ENCODE measurements around the gene CBX4. TPM values are rescaled to one million over a fixed set of nuclear protein-coding genes. Genes with fewer than 3 reads are reported as not detected.

The CBX4 gene
- total and polyA plus RNA-seq, 5 donors: 19.8 to 32.6 (median 29.5) TPM

DNA sequence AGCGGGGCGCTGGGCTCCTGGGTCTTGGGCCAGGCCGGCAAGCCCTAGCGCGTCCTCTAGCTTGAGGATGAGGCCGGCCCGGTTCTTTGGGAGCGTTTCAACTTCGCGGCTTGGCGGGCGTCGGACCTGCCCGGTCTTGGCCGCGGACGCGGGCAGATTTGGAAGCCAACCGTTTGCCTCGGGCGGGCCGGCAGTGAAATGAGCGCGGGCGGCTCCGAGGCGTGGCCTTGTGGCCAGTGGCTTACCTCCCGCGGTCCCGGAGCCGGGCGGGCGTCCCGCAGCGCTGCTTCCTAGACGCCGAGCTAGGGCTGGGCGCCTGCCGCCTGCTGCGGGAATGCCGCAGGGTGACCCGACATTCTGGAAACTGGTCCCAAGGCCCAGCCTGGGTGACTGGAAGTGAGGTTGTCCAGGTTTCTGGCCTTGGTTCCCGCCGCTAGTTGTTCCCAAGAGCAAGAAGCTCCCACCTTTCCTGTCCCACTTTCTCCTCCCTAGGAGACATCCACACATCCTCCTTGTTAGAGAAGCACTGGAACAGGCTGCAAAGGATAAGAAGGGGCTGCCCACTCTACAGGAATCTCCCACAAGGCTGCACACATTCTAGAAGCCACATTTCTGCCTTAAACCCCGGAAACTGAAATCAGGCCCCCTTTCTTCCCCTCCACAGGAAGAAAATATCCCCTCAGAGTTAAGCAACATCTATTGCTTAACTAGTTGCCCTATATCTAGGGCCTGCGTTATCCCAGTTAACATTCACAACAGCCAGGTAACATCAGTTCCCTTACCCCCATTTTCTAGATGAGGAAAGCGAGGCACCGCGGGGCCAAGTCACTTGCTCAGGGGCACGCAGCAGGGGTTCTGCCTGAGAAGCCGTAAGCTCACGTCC, 37.8 kb downstream of the CBX4 start:
- DNase-seq: peak in 2 of 3 donors; percentile 53 to 58
- no peak overlapping the region for H3K27ac ChIP-seq (ENCODE audit: low read length)
- ATAC-seq: no peak
- no peaks in the 10 kb centered on the region for H3K27me3 ChIP-seq (ENCODE audit: control insufficient read depth, insufficient read depth)
- H3K4me1 ChIP-seq (ENCODE audit: control insufficient read depth, insufficient read depth, low read length): no peaks in the 10 kb centered on the region
- no peak overlapping the region for H3K4me3 ChIP-seq (ENCODE audit: low read length)
- intact Hi-C loops (cut with DNase I): loop anchor here in 1 of 4 donors (10.0 kb wide), 1 partner anchor 193 kb away; no protein-coding TSS in a partner anchor
- WGBS: 5% methylated on average over 52 of the region's 52 CpGs
- no peaks in the 10 kb centered on the region for H3K9me3 ChIP-seq (ENCODE audit: control insufficient read depth, low read length)

DNA sequence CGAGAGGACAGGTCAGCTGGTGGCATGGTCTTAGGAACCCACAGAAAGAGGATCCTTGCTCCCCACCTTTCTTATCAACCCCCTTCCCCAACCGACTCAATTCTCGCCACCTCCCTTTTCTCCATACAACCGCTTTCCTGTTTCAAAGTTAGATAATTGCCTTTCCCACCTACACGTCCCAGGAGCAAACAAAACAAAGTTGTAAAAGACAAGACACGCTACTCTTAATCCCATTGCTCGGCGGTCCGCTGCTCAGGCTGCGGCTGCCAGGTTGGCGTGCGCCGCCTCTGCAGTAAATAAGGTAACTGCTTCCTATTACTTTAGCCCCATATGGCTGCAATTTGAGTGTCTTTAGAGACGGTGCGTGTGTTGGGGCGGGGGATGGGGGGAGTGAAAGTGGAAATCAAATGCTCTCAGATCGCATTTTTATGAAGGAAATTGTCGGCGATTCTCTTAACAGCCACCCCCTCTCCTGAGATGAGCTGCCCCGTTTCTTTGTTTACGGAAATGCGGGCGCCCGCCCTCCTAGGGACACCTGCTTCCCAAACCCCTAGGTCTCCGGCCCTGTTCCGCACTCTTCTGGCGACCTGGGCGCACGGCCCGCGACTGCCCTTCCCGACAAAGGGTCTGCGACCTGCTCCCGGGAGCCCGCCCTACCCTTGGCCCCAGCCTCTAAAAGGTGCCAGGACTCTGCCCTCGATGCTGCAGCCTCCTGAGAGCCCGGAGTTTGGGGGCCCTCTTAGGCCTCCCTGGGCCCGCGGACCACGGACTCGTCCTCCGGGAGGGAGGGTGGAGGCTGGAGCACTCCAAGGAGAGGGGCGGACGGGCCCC, 38.7 kb downstream of the CBX4 start:
- no peak overlapping the region for H3K27ac ChIP-seq (ENCODE audit: low read length)
- H3K4me3 ChIP-seq (ENCODE audit: low read length): no peak overlapping the region
- H3K4me1 ChIP-seq (ENCODE audit: control insufficient read depth, insufficient read depth, low read length): no peaks in the 10 kb centered on the region
- intact Hi-C loops (cut with DNase I): loop anchor here in 1 of 4 donors (10.0 kb wide), 1 partner anchor 194 kb away; no protein-coding TSS in a partner anchor
- ATAC-seq: no peak
- H3K9me3 ChIP-seq (ENCODE audit: control insufficient read depth, low read length): no peaks in the 10 kb centered on the region
- whole genome bisulfite sequencing: 2% methylated on average over 44 of the region's 44 CpGs
- no peaks in the 10 kb centered on the region for H3K27me3 ChIP-seq (ENCODE audit: control insufficient read depth, insufficient read depth)
- DNase-seq: peak in 2 of 3 donors; percentile 51 to 66

DNA sequence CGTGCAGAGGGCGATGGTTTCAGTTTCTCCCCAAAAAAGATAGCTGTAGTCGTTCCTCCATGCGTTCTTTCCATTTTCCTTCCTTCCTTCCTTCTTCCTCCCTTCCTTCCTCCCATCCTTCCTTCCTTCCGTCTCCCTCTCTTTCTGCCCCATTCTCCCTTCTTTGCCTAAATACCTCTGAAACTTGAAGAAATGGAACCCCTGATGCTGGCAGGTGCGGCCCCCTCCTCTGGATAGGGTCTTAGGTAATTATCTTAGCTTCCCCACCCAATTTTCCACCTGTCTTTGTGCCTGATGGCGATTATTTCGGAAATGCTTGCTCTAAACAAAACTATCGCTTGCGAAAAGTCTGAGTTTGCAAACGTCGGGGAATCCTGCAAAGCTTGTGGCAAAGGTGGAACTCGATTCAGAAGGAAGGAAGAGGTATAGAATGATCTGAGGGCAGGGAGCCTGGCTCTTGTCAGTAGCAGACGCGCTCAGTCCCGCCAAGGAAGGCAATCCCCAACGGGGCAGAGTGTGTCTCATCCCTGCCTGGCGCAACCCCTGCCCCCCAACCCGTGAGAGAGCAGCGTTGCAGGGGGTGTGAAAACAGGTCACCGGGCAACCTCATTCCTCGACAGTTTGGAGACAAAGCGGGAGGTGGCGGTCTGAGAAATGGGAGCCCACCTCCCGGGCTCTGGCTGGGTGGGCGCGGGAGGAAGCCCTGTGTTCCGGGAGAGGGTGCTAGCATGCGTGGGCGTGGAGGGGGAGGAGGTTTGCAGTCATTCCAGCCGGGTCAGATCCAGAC, 39.5 kb downstream of the CBX4 start:
- intact Hi-C loops (cut with DNase I): loop anchor here in 2 of 4 donors (2.0 to 10.0 kb wide), 3 partner anchors 39 to 195 kb away; partner anchors contain the start of gene CBX4 (in 1 of the 2)
- Histone ChIP-seq H3K27me3 (ENCODE audit: control insufficient read depth, insufficient read depth) (no peaks in the 10 kb centered on the region), H3K4me1 (ENCODE audit: control insufficient read depth, insufficient read depth, low read length) (no peaks in the 10 kb centered on the region)

DNA sequence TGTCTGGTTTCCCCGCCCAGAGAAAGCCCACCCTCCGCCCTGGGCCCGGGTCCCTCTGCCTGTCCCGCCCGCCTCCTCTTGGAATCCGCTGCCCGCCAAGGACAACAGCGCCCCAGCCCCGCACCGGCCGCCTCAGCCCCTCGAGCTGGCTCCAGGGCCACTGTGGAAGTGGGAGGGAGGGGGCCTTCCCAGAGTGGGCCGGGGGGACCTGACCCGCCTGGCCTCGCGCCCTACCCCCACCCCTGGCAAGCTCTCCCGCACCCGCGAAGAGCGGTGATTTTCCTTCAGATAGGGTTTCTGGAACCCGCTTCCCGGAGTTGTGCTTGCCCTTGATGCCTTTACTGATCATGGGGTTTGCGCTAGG, 40.1 kb downstream of the CBX4 start:
- WGBS: 3% methylated on average over 23 of the region's 23 CpGs
- Histone ChIP-seq H3K27ac (ENCODE audit: low read length) (no peak overlapping the region), H3K9me3 (ENCODE audit: control insufficient read depth, low read length) (no peaks in the 10 kb centered on the region), H3K4me1 (ENCODE audit: control insufficient read depth, insufficient read depth, low read length) (no peaks in the 10 kb centered on the region), H3K27me3 (ENCODE audit: control insufficient read depth, insufficient read depth) (no peaks in the 10 kb centered on the region), H3K4me3 (ENCODE audit: low read length) (no peak overlapping the region)
- intact Hi-C loops (cut with DNase I): loop anchor here in 1 of 4 donors (2.0 to 10.0 kb wide), 2 partner anchors 40 to 116 kb away; partner anchors contain the start of gene CBX4
- ATAC-seq (no peak), DNase-seq (peak in 2 of 3 donors; percentile 61 to 71)

More for the DNA sequence above, 39.5 kb downstream of the CBX4 start:
- H3K9me3 ChIP-seq (ENCODE audit: control insufficient read depth, low read length): no peaks in the 10 kb centered on the region
- H3K27ac ChIP-seq (ENCODE audit: low read length): no peak overlapping the region
- WGBS: 4% methylated on average over 31 of the region's 31 CpGs
- no peak overlapping the region for H3K4me3 ChIP-seq (ENCODE audit: low read length)
- ATAC-seq (no peak), DNase-seq (no peak)

DNA sequence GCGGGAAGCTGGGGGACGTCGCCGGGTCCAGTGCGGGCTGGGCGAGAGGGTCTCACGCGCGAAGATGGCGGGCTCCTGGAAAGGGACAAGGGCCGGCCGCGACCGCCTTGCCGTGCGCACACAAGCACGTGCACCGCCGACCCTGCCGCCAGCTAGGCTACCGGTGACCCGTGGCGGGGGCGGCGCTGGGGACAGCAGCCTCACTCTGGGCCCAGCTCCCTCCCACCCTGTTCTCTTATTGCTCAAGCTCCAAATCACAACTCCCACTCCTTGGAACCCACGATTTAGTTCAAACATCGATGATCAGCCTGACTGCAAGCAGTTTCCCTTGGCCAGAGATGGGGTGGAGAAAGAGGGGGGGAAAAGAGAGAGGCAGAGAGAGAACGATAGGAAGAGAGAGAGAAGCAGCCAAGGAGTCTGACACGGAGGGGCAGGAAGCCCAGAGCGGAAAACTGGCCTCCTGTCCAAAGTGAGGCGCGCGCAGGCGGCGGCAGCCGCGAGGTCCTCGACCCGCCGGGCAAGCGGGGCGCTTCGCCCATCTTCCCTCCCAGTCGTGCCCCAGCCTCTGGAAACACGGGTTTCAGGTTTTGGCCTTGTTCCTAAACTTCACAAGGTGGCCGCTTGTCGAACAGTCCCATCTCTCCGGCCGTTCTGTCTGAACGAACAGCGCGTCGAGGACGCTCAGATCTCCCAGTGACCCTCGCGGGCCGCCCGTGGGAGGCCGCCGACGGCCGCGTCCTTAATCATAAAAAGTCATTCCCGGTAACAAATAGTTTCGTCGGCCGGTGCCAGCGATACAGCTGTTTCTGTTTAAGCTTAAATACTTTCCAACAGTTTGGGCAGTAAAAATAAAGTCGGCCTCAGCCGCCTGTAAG, 40.7 kb downstream of the CBX4 start:
- no peaks in the 10 kb centered on the region for H3K9me3 ChIP-seq (ENCODE audit: control insufficient read depth, low read length)
- no peak for ATAC-seq
- intact Hi-C loops (cut with DNase I): loop anchor here in 1 of 4 donors (2.0 to 10.0 kb wide), 2 partner anchors 40 to 116 kb away; partner anchors contain the start of gene CBX4
- WGBS: 2% methylated on average over 70 of the region's 70 CpGs
- H3K27me3 ChIP-seq (ENCODE audit: control insufficient read depth, insufficient read depth): no peaks in the 10 kb centered on the region
- no peak overlapping the region for H3K27ac ChIP-seq (ENCODE audit: low read length)
- no peaks in the 10 kb centered on the region for H3K4me1 ChIP-seq (ENCODE audit: control insufficient read depth, insufficient read depth, low read length)
- peak overlapping the region; percentile 74 for H3K4me3 ChIP-seq (ENCODE audit: low read length)
- DNase-seq: peak in 2 of 3 donors; percentile 53 to 64

DNA sequence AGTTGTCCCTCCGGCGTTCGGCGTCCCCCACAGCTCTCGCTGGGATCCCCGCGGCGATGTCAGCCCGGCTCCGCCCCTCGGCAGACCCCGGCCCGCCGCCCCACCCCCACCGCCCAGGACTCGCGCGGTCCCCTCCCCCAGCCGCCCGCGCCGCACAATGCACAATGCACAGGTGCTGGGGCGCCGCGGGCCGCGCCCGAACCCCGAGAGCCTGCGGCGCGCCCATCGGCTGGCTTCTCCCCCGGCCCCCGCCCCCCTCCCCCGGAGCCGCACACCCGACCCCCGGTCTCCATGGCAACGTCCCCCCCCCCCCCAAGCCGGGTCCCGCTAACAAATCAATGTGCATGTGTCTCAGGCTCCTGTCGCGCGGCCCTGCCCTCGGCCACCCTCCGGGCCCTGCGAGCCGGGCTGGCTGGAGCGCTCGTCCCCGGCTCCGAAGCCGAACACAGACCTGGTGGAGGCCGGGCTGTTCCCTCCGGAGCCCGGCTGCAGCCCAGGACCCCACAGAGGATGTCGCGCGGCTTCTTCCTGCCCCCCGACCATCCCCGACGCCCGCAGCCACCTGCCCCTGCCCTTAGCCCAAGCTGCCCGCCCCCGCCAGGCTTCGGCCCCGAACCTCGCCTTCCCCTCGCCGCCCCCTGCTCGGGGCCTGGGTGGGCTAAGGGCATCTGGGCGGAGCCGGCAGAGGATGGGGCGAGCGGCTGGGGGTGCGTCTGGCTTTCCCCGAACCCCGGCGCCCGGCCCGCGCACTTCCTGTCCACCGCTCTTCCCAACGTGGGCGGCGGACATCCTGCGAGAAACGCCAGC, 41.5 kb downstream of the CBX4 start:
- no peaks in the 10 kb centered on the region for H3K27me3 ChIP-seq (ENCODE audit: control insufficient read depth, insufficient read depth)

DNA sequence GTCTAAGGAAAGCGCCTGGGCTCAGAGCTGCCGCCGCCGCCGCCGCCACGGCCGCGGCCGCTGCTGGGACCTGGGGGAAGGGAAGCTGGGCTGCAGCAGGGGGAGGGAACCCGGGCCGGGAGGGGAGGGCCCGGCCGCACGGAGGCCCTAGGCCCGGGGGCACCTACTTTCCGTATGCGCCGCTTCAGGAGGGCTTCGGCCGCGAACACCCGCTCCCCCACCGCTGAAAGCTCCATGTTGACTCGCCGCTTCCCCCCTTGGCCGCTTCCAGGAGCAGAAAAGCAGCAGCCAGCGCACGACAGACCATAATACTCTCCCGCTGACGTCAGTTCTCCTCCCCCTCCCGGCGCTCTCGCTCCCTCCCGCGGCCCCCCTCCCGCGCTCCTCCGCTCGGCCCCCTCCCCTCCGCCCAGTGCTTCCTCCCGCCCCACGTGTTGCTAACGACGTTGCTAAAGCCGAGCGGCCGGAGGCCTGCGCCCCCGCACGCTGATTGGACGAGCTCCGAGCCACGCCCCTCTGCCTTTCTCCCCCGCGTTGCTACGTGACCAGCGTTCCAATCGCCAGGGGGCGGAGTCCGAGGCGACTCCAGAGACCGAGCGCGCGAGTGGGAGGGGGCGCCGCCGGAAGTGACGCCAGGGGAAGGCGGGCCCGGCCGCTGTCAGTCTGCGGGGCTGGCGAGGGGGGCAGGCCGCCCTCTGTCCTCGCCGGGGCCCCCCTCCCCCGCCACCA, 42.3 kb downstream of the CBX4 start, which contains the start of gene CBX8:
TSS of gene CBX8 (minus strand) at position 315 of the 729 bp plus-strand sequence. CDS start at position 236, 79 bp downstream.
- intact Hi-C loops (cut with DNase I): loop anchor here in 1 of 4 donors (10.0 kb wide), 1 partner anchor 118 kb away; no protein-coding TSS in a partner anchor
- WGBS: under 1% methylated on average over 79 of the region's 79 CpGs
- no peaks in the 10 kb centered on the region for H3K9me3 ChIP-seq (ENCODE audit: control insufficient read depth, low read length)
- H3K27me3 ChIP-seq (ENCODE audit: control insufficient read depth, insufficient read depth): no peaks in the 10 kb centered on the region
- peak; percentile 96 to 97 for ATAC-seq
- peak; percentile 100 for DNase-seq
- no peaks in the 10 kb centered on the region for H3K4me1 ChIP-seq (ENCODE audit: control insufficient read depth, insufficient read depth, low read length)
- peak within 1 kb of the TSS; percentile 65 for H3K27ac ChIP-seq (ENCODE audit: low read length)
- peak within 1 kb of the TSS; percentile 74 for H3K4me3 ChIP-seq (ENCODE audit: low read length)

More for the DNA sequence above, 41.5 kb downstream of the CBX4 start:
- Histone ChIP-seq H3K27ac (ENCODE audit: low read length) (no peak overlapping the region), H3K9me3 (ENCODE audit: control insufficient read depth, low read length) (no peaks in the 10 kb centered on the region), H3K4me3 (ENCODE audit: low read length) (peak overlapping the region; percentile 74), H3K4me1 (ENCODE audit: control insufficient read depth, insufficient read depth, low read length) (no peaks in the 10 kb centered on the region)
- ATAC-seq (peak in 1 of 2 donors; percentile 28), DNase-seq (peak in 2 of 3 donors; percentile 70 to 79)
- intact Hi-C loops (cut with DNase I): loop anchor here in 1 of 4 donors (2.0 to 10.0 kb wide), 2 partner anchors 41 to 117 kb away; partner anchors contain the start of gene CBX4
- WGBS: under 1% methylated on average over 87 of the region's 89 CpGs

DNA sequence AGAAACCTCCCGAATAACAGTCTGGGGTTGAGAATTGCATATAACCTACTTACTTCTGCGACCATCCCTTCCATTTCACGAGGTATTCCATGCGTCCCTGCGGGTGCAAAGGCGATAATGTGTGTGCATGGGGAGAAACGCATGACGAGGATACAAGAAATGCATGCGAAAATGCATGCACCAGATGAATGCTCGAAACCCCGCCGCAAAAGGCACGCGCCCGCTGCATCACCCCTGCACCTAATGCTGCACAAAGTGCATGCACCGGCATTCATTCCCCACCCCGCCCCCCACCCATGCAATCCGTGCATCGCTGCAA, 42.8 kb downstream of the CBX4 start:
- H3K4me1 ChIP-seq (ENCODE audit: control insufficient read depth, insufficient read depth, low read length): no peaks in the 10 kb centered on the region
- H3K4me3 ChIP-seq (ENCODE audit: low read length): peak overlapping the region; percentile 65
- H3K27ac ChIP-seq (ENCODE audit: low read length): no peak overlapping the region
- H3K27me3 ChIP-seq (ENCODE audit: control insufficient read depth, insufficient read depth): no peaks in the 10 kb centered on the region
- ATAC-seq (no peak), DNase-seq (no peak)
- under 1% methylated on average over 19 of the region's 19 CpGs for WGBS
- no peaks in the 10 kb centered on the region for H3K9me3 ChIP-seq (ENCODE audit: control insufficient read depth, low read length)
- intact Hi-C loops (cut with DNase I): loop anchor here in 1 of 4 donors (10.0 kb wide), 1 partner anchor 118 kb away; no protein-coding TSS in a partner anchor

Measured in right cardiac atrium (tissue), 5 donors.